Suprapubic skin (tissue), 3 donors: Measurements from ENCODE around the gene CPD.

ENCODE experiments used
- CTCF ChIP-seq, 2 donors: fragments of 200-600 bp in 1 of 2; fragments of 450-650 bp in 1 of 2; sonication (generic) in 1 of 2; IDR thresholded peaks; one replicate each; pipeline ENCODE4 v1.5.1; 2016 to 2019; ENCODE audit warnings: antibody characterized with exemption in 2 of 2, mild to moderate bottlenecking in 1 of 2, moderate library complexity in 1 of 2
- POLR2A ChIP-seq, 2 donors: fragments of 450-650 bp; IDR thresholded peaks; one replicate each; pipeline ENCODE4 v1.6.1; 2017; ENCODE audit warnings: antibody characterized with exemption in 2 of 2, mild to moderate bottlenecking in 2 of 2, moderate library complexity in 2 of 2

GRCh38 chr17:30389756-30390300, 11.1 kb downstream of the CPD start:
- no peak for TF ChIP-seq CTCF (IDR thresholded peaks at IDR 0.05)
- TF ChIP-seq POLR2A (IDR thresholded peaks at IDR 0.05): no peak
